RWPE2 (cell line): Measurements from ENCODE around the gene GABRG1.

Source experiments
- ATAC-seq: fragments of 200-7000 bp; cut with Tn5 transposase; 3 replicates; pipeline ENCODE4 v1.9.1; 2021; ENCODE audit warnings: low read depth
- DNase-seq: peaks from one replicate; pipeline ENCODE4 v3.0.0-alpha.2; 2020; ENCODE audit warnings: low spot score
- H3K27ac ChIP-seq: fragments of 450-650 bp; 2 replicates; pipeline ENCODE4 v1.5.1; 2017; ENCODE audit warnings: mild to moderate bottlenecking; ENCODE audit not compliant: poor library complexity, severe bottlenecking
- H3K27me3 ChIP-seq: fragments of 250-450 bp; sonication (Bioruptor Pico); 2 replicates; pipeline ENCODE4 v1.5.1; 2021; ENCODE audit warnings: mild to moderate bottlenecking, moderate library complexity; ENCODE audit not compliant: insufficient read depth, poor library complexity, severe bottlenecking
- H3K36me3 ChIP-seq: fragments of 250-450 bp; sonication (Bioruptor Pico); 2 replicates; pipeline ENCODE4 v1.5.1; 2020; ENCODE audit warnings: low read depth, mild to moderate bottlenecking, moderate library complexity
- H3K4me1 ChIP-seq: fragments of 250-450 bp; sonication (Bioruptor Pico); 2 replicates; pipeline ENCODE4 v1.5.1; 2021; ENCODE audit warnings: mild to moderate bottlenecking, moderate library complexity; ENCODE audit not compliant: insufficient read depth, poor library complexity, severe bottlenecking
- H3K4me3 ChIP-seq: fragments of 250-450 bp; sonication (Bioruptor Pico); 2 replicates; pipeline ENCODE4 v1.5.1; 2021; ENCODE audit warnings: mild to moderate bottlenecking, moderate library complexity; ENCODE audit not compliant: severe bottlenecking
- H3K9me3 ChIP-seq: fragments of 250-450 bp; sonication (Bioruptor Pico); 2 replicates; pipeline ENCODE4 v1.5.1; 2021; ENCODE audit warnings: mild to moderate bottlenecking, moderate library complexity; ENCODE audit not compliant: severe bottlenecking
- CTCF ChIP-seq: fragments of 450-650 bp; IDR thresholded peaks from one replicate; pipeline ENCODE4 v1.5.1; 2017; ENCODE audit warnings: mild to moderate bottlenecking, moderate library complexity; ENCODE audit not compliant: poor library complexity, severe bottlenecking

The GABRG1 gene

GRCh38 chr4:46081674-46082073 is 42.2 kb downstream of the GABRG1 start:
- DNase-seq (no peak), ATAC-seq (no peak)
- no peaks in the 10 kb centered on the region for H3K4me1 ChIP-seq
- no peak for TF ChIP-seq CTCF
- H3K27ac ChIP-seq = no peak overlapping the region
- H3K9me3 ChIP-seq = no peaks in the 10 kb centered on the region
- peaks cover 20% of the 10 kb centered on the region for H3K27me3 ChIP-seq
- no peaks in the 10 kb centered on the region for H3K36me3 ChIP-seq
- no peak overlapping the region for H3K4me3 ChIP-seq

GRCh38 chr4:46081248-46081647 is 42.6 kb downstream of the GABRG1 start:
- H3K36me3 ChIP-seq = no peaks in the 10 kb centered on the region
- no peak overlapping the region for H3K27ac ChIP-seq
- H3K4me3 ChIP-seq = no peak overlapping the region
- no peaks in the 10 kb centered on the region for H3K4me1 ChIP-seq
- H3K27me3 ChIP-seq = peaks cover 20% of the 10 kb centered on the region
- DNase-seq (no peak), ATAC-seq (no peak)
- no peaks in the 10 kb centered on the region for H3K9me3 ChIP-seq
- TF ChIP-seq CTCF = no peak

GRCh38 chr4:46073778-46074177 is 50.1 kb downstream of the GABRG1 start:
- DNase-seq = no peak

GRCh38 chr4:46051392-46051791 is 72.5 kb downstream of the GABRG1 start:
- H3K4me1 ChIP-seq = no peaks in the 10 kb centered on the region
- ATAC-seq (no peak), DNase-seq (no peak)
- TF ChIP-seq CTCF = no peak
- H3K9me3 ChIP-seq = no peaks in the 10 kb centered on the region
- H3K27ac ChIP-seq = no peak overlapping the region
- no peak overlapping the region for H3K4me3 ChIP-seq
- peaks cover 26% of the 10 kb centered on the region for H3K27me3 ChIP-seq
- H3K36me3 ChIP-seq = no peaks in the 10 kb centered on the region

More at GRCh38 chr4:46073778-46074177, 50.1 kb downstream of the GABRG1 start:
- no peak for ATAC-seq
- Histone ChIP-seq H3K27me3 (no peaks in the 10 kb centered on the region), H3K4me1 (no peaks in the 10 kb centered on the region), H3K9me3 (no peaks in the 10 kb centered on the region), H3K27ac (no peak overlapping the region), H3K4me3 (no peak overlapping the region), H3K36me3 (no peaks in the 10 kb centered on the region)
- no peak for TF ChIP-seq CTCF

- ATAC-seq (no peak), DNase-seq (no peak)
- TF ChIP-seq CTCF = no peak
- H3K4me1 ChIP-seq = no peaks in the 10 kb centered on the region
- no peak overlapping the region for H3K27ac ChIP-seq
- no peak overlapping the region for H3K4me3 ChIP-seq
- no peaks in the 10 kb centered on the region for H3K9me3 ChIP-seq
- H3K27me3 ChIP-seq = no peaks in the 10 kb centered on the region
- no peaks in the 10 kb centered on the region for H3K36me3 ChIP-seq
Measured at GRCh38 chr4:46032056-46032455, 91.8 kb downstream of the GABRG1 start.
